Endothelial cell (in vitro differentiated cells): ENCODE results near the gene P2RX2. TPM values are rescaled to one million over a fixed set of nuclear protein-coding genes. Genes with fewer than 3 reads are reported as not detected.
A peak's percentile ranks its signal among the peaks of the same experiment; 100 is the strongest.

ENCODE experiments used
- DNase-seq: peaks from one replicate; pipeline ENCODE4 v3.0.0; 2021; ENCODE audit warnings: low spot score
- H3K27ac Mint-ChIP-seq: one replicate; pipeline ENCODE4 v1.8.0; 2021; ENCODE audit warnings: mixed read lengths, inconsistent platforms; ENCODE audit not compliant: unreplicated experiment
- H3K27me3 Mint-ChIP-seq: one replicate; pipeline ENCODE4 v1.8.0; 2021; ENCODE audit warnings: mild to moderate bottlenecking, moderate library complexity, mixed read lengths, inconsistent platforms; ENCODE audit not compliant: unreplicated experiment
- H3K36me3 Mint-ChIP-seq: one replicate; pipeline ENCODE4 v1.8.0; 2021; ENCODE audit warnings: mild to moderate bottlenecking, low read depth, mixed read lengths, inconsistent platforms; ENCODE audit not compliant: unreplicated experiment
- H3K4me1 Mint-ChIP-seq: one replicate; pipeline ENCODE4 v1.8.0; 2021; ENCODE audit warnings: mild to moderate bottlenecking, mixed read lengths, inconsistent platforms; ENCODE audit not compliant: unreplicated experiment
- H3K4me3 Mint-ChIP-seq: one replicate; pipeline ENCODE4 v1.8.0; 2021; ENCODE audit warnings: mild to moderate bottlenecking, mixed read lengths, inconsistent platforms; ENCODE audit not compliant: unreplicated experiment
- H3K9me3 Mint-ChIP-seq: one replicate; pipeline ENCODE4 v1.8.0; 2021; ENCODE audit warnings: mixed read lengths, inconsistent platforms; ENCODE audit not compliant: unreplicated experiment
- CTCF ChIP-seq: fragments of 200-600 bp; sonication (generic); IDR thresholded peaks from one replicate; pipeline ENCODE4 v1.5.0; 2021; ENCODE audit warnings: antibody characterized with exemption; ENCODE audit not compliant: unreplicated experiment
- total RNA-seq: library from RNA; stranded (reverse); fragmentation: NEBNext Ultra II Directional; extraction: Animal tissue kit (Norgen Biotek cat#: 25700); gene quantifications from one replicate; pipeline ENCODE4 v1.2.1, GENCODE V29; 2021; ENCODE audit not compliant: unreplicated experiment

The P2RX2 gene
- total RNA-seq, 1 donor from 2014 or later = not detected

GRCh38 chr12:132632521-132633228, 14.1 kb downstream of the P2RX2 start:
- Mint-ChIP-seq H3K4me1 (peaks cover 4% of the 10 kb centered on the region), H3K9me3 (no peaks in the 10 kb centered on the region), H3K27ac (peak overlapping the region; percentile 48), H3K4me3 (peak overlapping the region; percentile 51), H3K36me3 (peaks cover 77% of the 10 kb centered on the region), H3K27me3 (peaks cover 12% of the 10 kb centered on the region)
- DNase-seq = no peak
- no peak for TF ChIP-seq CTCF

GRCh38 chr12:132633398-132633797, 14.8 kb downstream of the P2RX2 start:
- Mint-ChIP-seq H3K36me3 (peaks cover 84% of the 10 kb centered on the region), H3K4me3 (peak overlapping the region; percentile 11), H3K4me1 (peaks cover 4% of the 10 kb centered on the region), H3K27ac (no peak overlapping the region), H3K27me3 (peaks cover 14% of the 10 kb centered on the region), H3K9me3 (no peaks in the 10 kb centered on the region)
- no peak for TF ChIP-seq CTCF
- DNase-seq = no peak

GRCh38 chr12:132633901-132634300, 15.3 kb downstream of the P2RX2 start:
- H3K4me1 Mint-ChIP-seq = peaks cover 4% of the 10 kb centered on the region
- H3K4me3 Mint-ChIP-seq = no peak overlapping the region
- H3K36me3 Mint-ChIP-seq = peaks cover 85% of the 10 kb centered on the region
- no peak overlapping the region for H3K27ac Mint-ChIP-seq
- TF ChIP-seq CTCF = no peak
- H3K9me3 Mint-ChIP-seq = no peaks in the 10 kb centered on the region
- peaks cover 18% of the 10 kb centered on the region for H3K27me3 Mint-ChIP-seq
- no peak for DNase-seq

- Mint-ChIP-seq H3K36me3 (peaks cover 87% of the 10 kb centered on the region), H3K27ac (no peak overlapping the region), H3K27me3 (peaks cover 19% of the 10 kb centered on the region), H3K4me1 (peaks cover 4% of the 10 kb centered on the region), H3K4me3 (peak overlapping the region; percentile 71), H3K9me3 (no peaks in the 10 kb centered on the region)
- no peak for TF ChIP-seq CTCF
- DNase-seq = no peak
Observed at GRCh38 chr12:132634411-132634990, 15.9 kb downstream of the P2RX2 start.
